Activated CD4-positive, alpha-beta T cell treated with anti-CD3 and anti-CD28 coated beads for 36 hours (primary cell): ENCODE results near the gene RHEX. TPM values are rescaled to one million over a fixed set of nuclear protein-coding genes. Genes with fewer than 3 reads are reported as not detected.

Source experiments
- ATAC-seq: fragments of 200-7000 bp; cut with Tn5 transposase; one replicate; pipeline ENCODE4 v1.10.0; 2021; ENCODE audit warnings: mild to moderate bottlenecking, moderate library complexity
- CTCF ChIA-PET: fragments of 350-600 bp; sonication (Branson Sonifier 250); formaldehyde crosslinking; loops from one replicate; lab custom pipeline; 2021; ENCODE audit warnings: antibody characterized with exemption; lab: Charles Lee
- POLR2A ChIA-PET: fragments of 350-600 bp; sonication (Branson Sonifier 250); formaldehyde crosslinking; loops from one replicate; lab custom pipeline; 2021; ENCODE audit warnings: antibody characterized with exemption, inconsistent platforms; lab: Charles Lee
- DNase-seq: peaks from one replicate; pipeline ENCODE4 v3.0.0-alpha.2; 2020
- H3K27ac Mint-ChIP-seq: one replicate; pipeline ENCODE4 v1.8.0; 2021; ENCODE audit warnings: mixed read lengths
- H3K27me3 Mint-ChIP-seq: one replicate; pipeline ENCODE4 v1.8.0; 2021; ENCODE audit warnings: mixed read lengths
- H3K36me3 Mint-ChIP-seq: one replicate; pipeline ENCODE4 v1.8.0; 2021; ENCODE audit warnings: low read depth, mixed read lengths
- H3K4me1 Mint-ChIP-seq: one replicate; pipeline ENCODE4 v1.8.0; 2021; ENCODE audit warnings: mixed read lengths
- H3K4me3 Mint-ChIP-seq: one replicate; pipeline ENCODE4 v1.8.0; 2021; ENCODE audit warnings: mild to moderate bottlenecking, moderate library complexity, mixed read lengths
- H3K9me3 Mint-ChIP-seq: one replicate; pipeline ENCODE4 v1.8.0; 2021; ENCODE audit warnings: low read depth, mixed read lengths
- intact Hi-C, 2 experiments: fragments of 100-400 bp; cut with DNase I in 1 of 2; cut with micrococcal nuclease in 1 of 2; formaldehyde crosslinking; loops; one replicate each; pipeline versions ENCODE4 v1.14.2 to v1.15.1; 2022 to 2024; cut with DNase I, micrococcal nuclease
- total RNA-seq, 2 experiments: library from RNA; stranded (reverse); gene quantifications; one replicate each; pipeline ENCODE4 v1.2.3, GENCODE V29; 2021

RHEX gene
- total RNA-seq, 2 experiments from 2014 or later, result not detected

DNA sequence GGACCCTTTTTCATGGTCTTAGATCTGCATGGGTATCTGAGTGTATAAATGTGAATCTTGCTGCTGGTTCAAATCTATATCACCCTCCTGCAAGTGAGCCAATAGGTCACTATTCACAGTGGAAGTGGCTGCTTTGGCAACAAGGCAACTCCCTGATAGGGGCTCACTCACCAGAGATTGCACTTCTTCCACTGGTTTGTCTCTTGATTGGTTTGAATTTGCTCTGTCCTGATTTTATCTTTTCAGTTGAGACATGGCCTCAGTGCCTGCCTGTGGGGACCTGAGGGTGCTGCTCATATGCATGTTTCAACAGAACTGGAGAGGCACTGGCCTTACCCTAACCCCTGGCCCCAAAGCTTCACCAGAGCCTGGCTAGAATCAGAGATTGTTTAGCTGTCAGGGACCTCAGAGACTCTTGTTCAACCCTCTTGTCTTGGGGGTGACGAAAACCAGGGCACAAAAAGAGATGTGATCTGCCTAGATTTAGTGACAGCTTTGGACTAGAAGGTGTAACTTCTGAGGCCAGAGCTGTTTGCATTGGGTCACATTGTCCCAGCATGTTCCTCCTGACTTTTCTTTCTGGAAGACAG lies 47.3 kb downstream of the RHEX start:
- Mint-ChIP-seq H3K9me3 (no peaks in the 10 kb centered on the region), H3K36me3 (no peaks in the 10 kb centered on the region), H3K4me1 (no peaks in the 10 kb centered on the region), H3K27me3 (peaks cover 7% of the 10 kb centered on the region), H3K27ac (no peak overlapping the region), H3K4me3 (no peak overlapping the region)
- intact Hi-C loops, result no loop called here
- POLR2A ChIA-PET, result no interaction called here
- DNase-seq (no peak), ATAC-seq (no peak)
- CTCF ChIA-PET, result interaction anchor here (0.6 to 1.5 kb wide), 2 partner anchors 31 to 70 kb away, joined by 3 to 8 read pairs; no protein-coding TSS in a partner anchor

DNA sequence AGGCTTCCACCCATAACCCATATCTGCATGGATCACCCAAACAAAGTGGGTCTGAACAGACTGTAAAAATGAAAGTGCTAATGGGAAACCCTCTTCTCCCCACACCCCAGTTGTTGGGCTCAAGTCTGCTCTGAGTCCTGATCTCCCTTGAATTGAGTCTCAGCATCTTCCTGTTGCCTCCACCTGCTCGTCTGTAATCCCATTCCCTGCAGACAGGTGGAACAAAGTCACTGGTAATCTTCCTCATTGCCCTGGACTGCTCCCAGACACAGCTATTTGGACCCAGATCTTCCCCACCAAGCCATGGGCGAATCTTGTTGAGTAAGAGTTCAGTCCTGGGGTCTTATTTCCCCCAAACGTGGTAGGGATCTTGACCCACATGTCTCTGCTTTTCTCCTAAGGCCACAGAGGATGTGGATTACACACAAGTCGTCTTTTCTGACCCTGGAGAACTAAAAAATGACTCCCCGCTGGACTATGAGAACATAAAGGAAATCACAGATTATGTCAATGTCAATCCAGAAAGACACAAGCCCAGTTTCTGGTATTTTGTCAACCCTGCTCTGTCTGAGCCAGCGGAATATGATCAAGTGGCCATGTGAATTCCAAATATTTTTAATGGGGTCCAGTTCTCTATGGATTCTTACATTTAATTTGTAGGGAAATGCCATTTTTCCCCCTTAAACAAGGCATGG lies 48.5 kb downstream of the RHEX start:
- peaks cover 7% of the 10 kb centered on the region for H3K27me3 Mint-ChIP-seq
- H3K36me3 Mint-ChIP-seq, result no peaks in the 10 kb centered on the region
- ChIA-PET POLR2A (interaction anchor here (0.6 kb wide), 1 partner anchor 269 kb away, joined by 3 read pairs; no protein-coding TSS in a partner anchor), CTCF (interaction anchor here (1.0 to 7.5 kb wide), 3 partner anchors 12 to 71 kb away, joined by 3 to 194 read pairs (median 8); no protein-coding TSS in a partner anchor)
- intact Hi-C loops, result no loop called here
- DNase-seq, result no peak
- H3K9me3 Mint-ChIP-seq, result no peaks in the 10 kb centered on the region
- H3K4me3 Mint-ChIP-seq, result no peak overlapping the region
- no peak overlapping the region for H3K27ac Mint-ChIP-seq
- H3K4me1 Mint-ChIP-seq, result no peaks in the 10 kb centered on the region
- ATAC-seq, result no peak

DNA sequence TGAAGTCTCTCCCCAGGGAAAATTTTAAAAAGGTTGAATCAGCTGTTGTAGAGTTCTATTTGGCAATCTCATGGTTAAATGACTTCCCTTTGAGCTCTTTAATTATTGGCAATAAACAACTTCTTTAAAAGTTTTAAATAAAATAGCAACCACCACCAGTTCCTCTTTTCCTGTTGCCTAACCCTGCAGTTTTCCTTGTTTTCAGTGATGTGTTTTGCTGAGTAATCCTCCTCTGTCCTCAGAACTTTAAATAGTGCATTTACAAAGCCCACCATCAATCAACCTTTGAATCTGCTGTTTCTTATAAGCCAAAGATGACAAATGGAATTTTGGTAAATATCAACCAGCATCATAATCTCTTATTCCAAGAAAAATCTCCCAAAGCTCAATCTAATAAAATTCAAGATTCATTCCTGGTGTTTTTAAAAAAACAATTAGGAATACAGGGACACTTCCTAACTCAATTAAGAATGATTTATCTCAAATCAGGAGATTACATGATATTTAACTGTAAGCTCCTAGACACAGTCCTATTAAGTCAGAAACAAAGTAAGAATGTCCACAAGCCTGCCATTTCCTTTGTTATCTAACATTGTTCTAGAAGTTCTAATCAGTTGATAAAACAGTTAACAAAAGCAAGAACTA lies 49.4 kb downstream of the RHEX start:
- H3K36me3 Mint-ChIP-seq, result no peaks in the 10 kb centered on the region
- CTCF ChIA-PET, result interaction anchor here (0.6 to 7.5 kb wide), 7 partner anchors 10 to 186 kb away, joined by 3 to 194 read pairs (median 3); no protein-coding TSS in a partner anchor

DNA sequence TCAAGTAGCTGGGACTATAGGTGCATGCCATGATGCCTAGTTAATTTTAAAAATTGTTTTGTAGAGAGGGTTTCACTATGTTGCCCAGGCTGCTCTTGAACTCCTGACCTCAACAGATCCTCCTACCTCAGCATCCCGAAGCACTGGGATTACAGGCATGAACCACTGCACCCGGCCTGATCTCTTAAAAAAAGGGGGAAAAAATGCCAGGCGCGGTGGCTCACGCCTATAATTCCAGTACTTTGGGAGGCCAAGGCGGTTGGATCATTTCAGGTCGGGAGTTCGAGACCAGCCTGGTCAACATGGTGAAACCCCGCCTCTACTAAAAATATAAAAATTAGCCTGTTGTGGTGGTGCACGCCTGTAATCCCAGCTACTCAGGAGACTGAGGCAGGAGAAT lies 51.0 kb downstream of the RHEX start:
- Mint-ChIP-seq H3K27me3 (peaks cover 3% of the 10 kb centered on the region), H3K9me3 (no peaks in the 10 kb centered on the region), H3K27ac (no peak overlapping the region), H3K4me3 (no peak overlapping the region), H3K36me3 (no peaks in the 10 kb centered on the region), H3K4me1 (no peaks in the 10 kb centered on the region)
- ChIA-PET POLR2A (no interaction called here), CTCF (interaction anchor here (1.2 to 7.5 kb wide), 5 partner anchors 12 to 127 kb away, joined by 3 to 194 read pairs (median 6); no protein-coding TSS in a partner anchor)
- intact Hi-C loops, result no loop called here
- ATAC-seq (no peak), DNase-seq (no peak)

More for the DNA sequence above, 49.4 kb downstream of the RHEX start:
- Mint-ChIP-seq H3K27ac (no peak overlapping the region), H3K9me3 (no peaks in the 10 kb centered on the region), H3K4me1 (no peaks in the 10 kb centered on the region), H3K4me3 (no peak overlapping the region), H3K27me3 (peaks cover 7% of the 10 kb centered on the region)
- no peak for ATAC-seq
- POLR2A ChIA-PET, result interaction anchor here (0.6 kb wide), 1 partner anchor 270 kb away, joined by 3 read pairs; no protein-coding TSS in a partner anchor
- intact Hi-C loops, result no loop called here
- no peak for DNase-seq

DNA sequence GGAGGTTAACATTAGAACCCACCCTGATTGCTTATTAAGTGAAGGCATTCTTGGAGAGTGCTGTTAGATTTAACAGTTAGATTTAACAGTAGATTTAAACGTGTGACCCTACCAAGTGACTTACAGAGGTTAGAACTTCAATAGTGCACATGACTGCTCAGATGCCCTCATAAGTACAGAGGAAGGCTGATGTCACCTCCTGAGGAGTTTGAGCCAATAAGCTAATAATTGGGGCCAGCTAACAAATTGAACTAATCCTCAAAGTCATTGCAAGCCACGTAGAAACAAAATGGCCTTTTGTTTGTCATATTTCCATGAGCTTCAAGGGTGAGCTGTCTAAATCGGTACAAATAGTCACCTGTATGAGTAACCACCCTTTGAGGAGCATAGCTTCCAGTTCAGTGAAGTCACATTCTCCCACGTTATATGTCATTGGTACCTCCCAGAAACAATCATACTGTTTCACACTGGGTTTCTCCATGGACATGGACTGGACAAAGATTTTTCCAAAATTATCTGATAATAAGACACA lies 52.6 kb downstream of the RHEX start:
- no peak overlapping the region for H3K4me3 Mint-ChIP-seq
- DNase-seq, result no peak
- H3K27ac Mint-ChIP-seq, result no peak overlapping the region
- H3K4me1 Mint-ChIP-seq, result no peaks in the 10 kb centered on the region
- ChIA-PET POLR2A (no interaction called here), CTCF (interaction anchor here (0.7 to 7.5 kb wide), 26 partner anchors 9 to 318 kb away, joined by 3 to 194 read pairs (median 5); no protein-coding TSS in a partner anchor)
- no peak for ATAC-seq
- intact Hi-C loops, result loop anchor here (5.0 kb wide), 1 partner anchor 313 kb away; no protein-coding TSS in a partner anchor
- H3K9me3 Mint-ChIP-seq, result no peaks in the 10 kb centered on the region
- H3K27me3 Mint-ChIP-seq, result no peaks in the 10 kb centered on the region
- H3K36me3 Mint-ChIP-seq, result no peaks in the 10 kb centered on the region

DNA sequence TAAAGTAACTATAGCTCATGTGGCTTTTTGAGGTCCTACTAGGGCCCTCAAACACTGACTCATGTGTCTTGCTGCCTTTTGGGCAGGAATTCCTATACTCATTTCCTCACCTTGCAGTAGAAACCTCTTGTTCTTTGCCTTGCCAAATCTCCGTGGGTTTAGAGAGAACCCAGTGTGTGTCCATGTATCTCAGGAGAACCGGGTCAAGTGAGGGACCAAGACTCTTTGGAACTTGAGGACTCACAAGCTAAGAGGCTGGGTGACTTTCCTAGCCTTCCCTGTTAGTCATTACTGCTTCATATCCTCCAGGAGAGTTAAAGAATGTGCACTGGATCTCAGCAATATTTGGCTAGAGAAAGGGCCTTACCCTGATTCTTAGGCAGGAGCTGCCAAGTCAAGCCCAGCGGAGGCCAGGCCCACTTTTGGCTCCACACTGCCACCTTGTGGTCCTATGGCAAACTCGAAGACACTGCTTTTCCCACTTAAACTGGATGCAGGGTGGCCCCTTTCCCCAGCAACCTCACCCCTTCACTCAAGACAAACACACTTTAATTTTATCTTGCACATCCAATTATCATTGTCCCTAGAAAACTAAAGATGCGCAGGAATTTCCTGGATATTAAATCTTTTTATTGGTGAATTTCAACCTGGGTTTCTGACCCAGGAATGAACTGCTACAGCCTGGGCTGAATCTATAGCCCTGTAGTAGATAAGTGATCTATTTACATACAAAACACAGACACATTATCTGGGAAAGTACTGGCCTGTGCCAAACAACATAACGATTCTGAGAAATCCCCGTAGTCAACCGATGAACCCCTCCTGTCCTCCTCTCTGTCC lies 53.6 kb downstream of the RHEX start:
- H3K27ac Mint-ChIP-seq, result no peak overlapping the region
- POLR2A ChIA-PET, result no interaction called here
- no peaks in the 10 kb centered on the region for H3K4me1 Mint-ChIP-seq
- CTCF ChIA-PET, result interaction anchor here (0.5 to 7.5 kb wide), 34 partner anchors 9 to 547 kb away, joined by 3 to 194 read pairs (median 4); no protein-coding TSS in a partner anchor
- no peaks in the 10 kb centered on the region for H3K9me3 Mint-ChIP-seq
- DNase-seq (peak; percentile 88), ATAC-seq (peak; percentile 90)
- intact Hi-C loops, result loop anchor here (1.0 to 5.0 kb wide), 4 partner anchors 76 to 314 kb away; no protein-coding TSS in a partner anchor
- no peaks in the 10 kb centered on the region for H3K27me3 Mint-ChIP-seq
- H3K4me3 Mint-ChIP-seq, result no peak overlapping the region
- H3K36me3 Mint-ChIP-seq, result no peaks in the 10 kb centered on the region

DNA sequence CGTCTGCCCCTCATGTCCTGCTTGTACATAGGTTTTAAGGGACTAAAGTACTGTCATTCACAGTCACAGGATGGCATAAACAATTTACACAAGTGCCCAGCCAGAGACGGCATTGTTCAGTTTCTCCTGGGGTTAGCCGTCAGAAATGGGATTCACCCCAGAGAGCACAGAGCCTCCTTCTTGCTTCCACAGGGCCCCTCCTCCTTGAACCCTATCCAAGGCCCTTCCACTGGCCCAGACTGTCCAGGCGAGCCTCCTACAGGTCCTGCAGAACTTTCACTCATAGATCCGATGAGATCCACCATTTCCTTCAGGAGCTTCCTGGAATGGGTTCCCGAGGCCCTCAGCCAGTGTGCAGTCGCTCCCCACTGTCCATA lies 54.2 kb downstream of the RHEX start:
- no peaks in the 10 kb centered on the region for H3K4me1 Mint-ChIP-seq
- DNase-seq, result no peak
- no peaks in the 10 kb centered on the region for H3K36me3 Mint-ChIP-seq
- ChIA-PET POLR2A (no interaction called here), CTCF (interaction anchor here (0.5 to 7.5 kb wide), 19 partner anchors 8 to 215 kb away, joined by 3 to 194 read pairs (median 6); no protein-coding TSS in a partner anchor)
- H3K27me3 Mint-ChIP-seq, result no peaks in the 10 kb centered on the region
- no peak for ATAC-seq
- H3K4me3 Mint-ChIP-seq, result no peak overlapping the region
- no peak overlapping the region for H3K27ac Mint-ChIP-seq
- intact Hi-C loops, result loop anchor here (5.0 kb wide), 1 partner anchor 315 kb away; no protein-coding TSS in a partner anchor
- no peaks in the 10 kb centered on the region for H3K9me3 Mint-ChIP-seq

DNA sequence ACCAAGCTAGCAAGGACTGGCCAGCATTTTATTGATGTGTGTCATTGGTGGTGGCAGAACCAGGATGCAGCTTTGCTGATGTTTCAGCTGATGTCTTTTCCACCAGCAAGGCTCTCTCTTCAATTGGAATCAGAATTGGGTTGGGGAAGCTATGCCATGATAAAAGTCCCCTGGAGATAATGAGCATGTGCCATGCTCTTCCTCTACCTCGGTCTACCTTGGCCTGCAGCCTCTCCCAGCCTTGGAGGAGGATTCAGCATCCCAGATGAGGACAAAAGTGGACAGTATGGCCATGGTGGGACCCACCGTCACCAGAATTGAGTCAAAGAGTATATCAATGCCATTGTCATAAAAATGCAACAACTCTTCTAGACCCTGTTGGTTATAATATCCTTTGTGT lies 55.7 kb downstream of the RHEX start:
- no peaks in the 10 kb centered on the region for H3K27me3 Mint-ChIP-seq
- no peak for DNase-seq
- no peaks in the 10 kb centered on the region for H3K9me3 Mint-ChIP-seq
- ChIA-PET POLR2A (no interaction called here), CTCF (interaction anchor here (0.6 to 7.5 kb wide), 8 partner anchors 9 to 686 kb away, joined by 3 to 194 read pairs (median 6); no protein-coding TSS in a partner anchor)
- intact Hi-C loops, result loop anchor here (5.0 kb wide), 1 partner anchor 316 kb away; no protein-coding TSS in a partner anchor
- no peak overlapping the region for H3K4me3 Mint-ChIP-seq
- no peaks in the 10 kb centered on the region for H3K36me3 Mint-ChIP-seq
- H3K4me1 Mint-ChIP-seq, result no peaks in the 10 kb centered on the region
- no peak overlapping the region for H3K27ac Mint-ChIP-seq
- ATAC-seq, result no peak

DNA sequence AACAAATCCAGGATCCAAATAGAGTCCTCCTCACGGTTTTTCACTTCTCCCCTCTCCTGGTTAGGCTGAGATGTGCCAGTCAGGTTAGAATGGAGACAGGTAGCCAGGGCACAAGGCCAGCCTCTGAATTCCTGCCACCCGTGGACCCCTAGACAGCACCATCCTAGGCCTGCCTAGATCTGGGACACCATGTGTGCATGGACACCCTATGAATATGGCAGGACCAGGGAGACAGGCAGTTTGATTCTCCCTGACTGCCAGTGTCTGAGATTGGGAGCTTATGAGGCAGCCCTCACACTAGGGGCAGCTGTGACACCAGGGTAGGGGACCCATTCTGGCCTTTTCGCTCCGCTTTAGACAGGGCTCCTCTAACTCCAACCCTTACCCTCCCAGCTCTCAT lies 56.7 kb downstream of the RHEX start:
- ChIA-PET POLR2A (no interaction called here), CTCF (interaction anchor here (1.5 to 2.9 kb wide), 4 partner anchors 13 to 132 kb away, joined by 3 to 16 read pairs (median 8); no protein-coding TSS in a partner anchor)
- Mint-ChIP-seq H3K27ac (no peak overlapping the region), H3K36me3 (no peaks in the 10 kb centered on the region), H3K27me3 (peaks cover 2% of the 10 kb centered on the region), H3K4me1 (no peaks in the 10 kb centered on the region), H3K4me3 (no peak overlapping the region), H3K9me3 (no peaks in the 10 kb centered on the region)
- no peak for ATAC-seq
- intact Hi-C loops, result loop anchor here (5.0 kb wide), 1 partner anchor 317 kb away; no protein-coding TSS in a partner anchor
- DNase-seq, result no peak

DNA sequence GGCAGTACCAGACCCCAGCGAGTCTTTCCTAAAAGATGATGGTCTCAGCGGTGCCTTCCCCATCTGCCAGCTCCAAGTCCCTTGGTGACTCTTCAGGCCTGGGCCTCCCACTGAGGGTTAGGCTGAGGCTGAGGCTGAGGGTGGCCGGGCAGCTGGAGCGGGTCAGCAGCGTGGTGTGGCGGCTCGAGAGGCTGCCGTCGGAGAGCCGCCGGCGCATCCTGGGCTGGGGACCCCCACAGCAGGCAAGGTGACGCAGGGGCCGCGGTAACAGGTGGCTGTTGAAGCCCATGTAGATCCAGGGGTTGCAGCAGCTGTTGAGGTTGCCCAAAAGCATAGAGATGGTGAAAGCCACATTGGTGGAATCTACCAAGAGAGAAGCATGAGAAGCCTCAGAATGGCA lies 57.2 kb downstream of the RHEX start:
- POLR2A ChIA-PET, result no interaction called here
- no peak overlapping the region for H3K27ac Mint-ChIP-seq
- CTCF ChIA-PET, result interaction anchor here (0.7 to 2.9 kb wide), 6 partner anchors 13 to 133 kb away, joined by 3 to 16 read pairs (median 6); no protein-coding TSS in a partner anchor
- H3K36me3 Mint-ChIP-seq, result no peaks in the 10 kb centered on the region
- intact Hi-C loops, result no loop called here
- H3K9me3 Mint-ChIP-seq, result no peaks in the 10 kb centered on the region
- H3K4me1 Mint-ChIP-seq, result no peaks in the 10 kb centered on the region
- peaks cover 2% of the 10 kb centered on the region for H3K27me3 Mint-ChIP-seq
- ATAC-seq, result no peak
- H3K4me3 Mint-ChIP-seq, result no peak overlapping the region
- DNase-seq, result no peak
